Pancreas (tissue), 10 donors: Measurements from ENCODE around the gene CPNE2. TPM values are rescaled to one million over a fixed set of nuclear protein-coding genes. Genes with fewer than 3 reads are reported as not detected.

ENCODE experiments used
- ATAC-seq, 4 donors: fragments of 200-7000 bp; cut with Tn5 transposase; one replicate each; pipeline versions ENCODE4 v1.8.0 to v1.9.1; 2020; ENCODE audit warnings: mild to moderate bottlenecking in 4 of 4, moderate library complexity in 4 of 4
- DNase-seq, 6 donors: peaks; one replicate each; pipeline ENCODE4 v3.0.0-alpha.2; 2020
- FAIRE-seq: peaks from 2 replicates; lab custom pipeline; 2012; peaks lifted over from hg19 to GRCh38; lab: Jason Lieb, UNC
- H3K27ac ChIP-seq, 4 donors: fragments of 200-600 bp; sonication (generic); 1 replicate in 3 of 4; 2 replicates in 1 of 4; pipeline versions ENCODE4 v1.5.0 to v1.8.0; 2020
- H3K27me3 ChIP-seq, 4 donors: fragments of 200-600 bp; one replicate each; pipeline ENCODE4 v1.8.0; 2021
- H3K36me3 ChIP-seq, 3 donors: fragments of 200-600 bp; sonication (generic) in 1 of 3; one replicate each; pipeline versions ENCODE4 v1.5.0 to v1.8.0; 2020 to 2021
- H3K4me1 ChIP-seq, 3 donors: fragments of 200-600 bp; one replicate each; pipeline ENCODE4 v1.8.0; 2021
- H3K4me3 ChIP-seq, 4 donors: fragments of 200-600 bp; sonication (generic) in 2 of 4; one replicate each; pipeline versions ENCODE4 v1.5.0 to v1.8.0; 2020 to 2021
- H3K9me3 ChIP-seq, 4 donors: fragments of 200-600 bp; one replicate each; pipeline ENCODE4 v1.8.0; 2021
- WGBS, 2 donors: extraction: QIAGEN DNeasy Blood & Tissue Kit; methylation state at CpG; one replicate each; pipeline ENCODE4 v1.1.7; 2013; 5-methylcytosine and 5-hydroxymethylcytosine counted together
- intact Hi-C, 3 donors: fragments of 100-400 bp; cut with DNase I; formaldehyde crosslinking; loops; one replicate each; pipeline versions ENCODE4 v1.11.1 to v1.14.2; 2022
- polyA plus RNA-seq, 2 donors: library from polyadenylated mRNA; stranded (reverse); fragments of 200-250 nt; gene quantifications; one replicate each; pipeline ENCODE4 v1.2.3, GENCODE V29; 2013
- total RNA-seq, 6 donors: library from RNA; stranded (reverse); fragmentation: NEBNext Ultra II Directional in 4 of 6; extraction: Animal tissue kit (Norgen Biotek cat#: 25700) in 4 of 6; gene quantifications; one replicate each; pipeline versions ENCODE4 v1.2.1 to v1.2.4, GENCODE V29; 2021 to 2023
- TF ChIP-seq, protein P1 (sequence below), 4 donors: fragments of 200-600 bp; sonication (generic) in 3 of 4; IDR thresholded peaks; one replicate each; pipeline versions ENCODE4 v1.5.0 to v1.8.0; 2021; ENCODE audit warnings: antibody characterized with exemption in 4 of 4
- donor health status: healthy with polysubstance abuse.
- donor health status: DM: no; HTN: no; CAD: no; lungs with moderate emphysema.
- donor health status: DM: no; HTN: no; CAD: no.
- donor health status: control.
- donor health status: control.
- donor health status: Bipolar disorder and iron deficiency.
- donor health status: DM: yes; HTN: yes; CAD: no.
- donor health status: DM: no; HTN: no; CAD: no.
- donor health status: DM: no; HTN: no; CAD: no.
- donor health status: DM: yes; HTN: yes; CAD: no.

CPNE2 gene
- total and polyA plus RNA-seq, 8 donors, result 3.2 to 17.1 (median 5.6) TPM

GRCh38 chr16:57140931-57141668, 48.7 kb downstream of the CPNE2 start:
- no peak for FAIRE-seq
- TF ChIP-seq, protein P1, sequence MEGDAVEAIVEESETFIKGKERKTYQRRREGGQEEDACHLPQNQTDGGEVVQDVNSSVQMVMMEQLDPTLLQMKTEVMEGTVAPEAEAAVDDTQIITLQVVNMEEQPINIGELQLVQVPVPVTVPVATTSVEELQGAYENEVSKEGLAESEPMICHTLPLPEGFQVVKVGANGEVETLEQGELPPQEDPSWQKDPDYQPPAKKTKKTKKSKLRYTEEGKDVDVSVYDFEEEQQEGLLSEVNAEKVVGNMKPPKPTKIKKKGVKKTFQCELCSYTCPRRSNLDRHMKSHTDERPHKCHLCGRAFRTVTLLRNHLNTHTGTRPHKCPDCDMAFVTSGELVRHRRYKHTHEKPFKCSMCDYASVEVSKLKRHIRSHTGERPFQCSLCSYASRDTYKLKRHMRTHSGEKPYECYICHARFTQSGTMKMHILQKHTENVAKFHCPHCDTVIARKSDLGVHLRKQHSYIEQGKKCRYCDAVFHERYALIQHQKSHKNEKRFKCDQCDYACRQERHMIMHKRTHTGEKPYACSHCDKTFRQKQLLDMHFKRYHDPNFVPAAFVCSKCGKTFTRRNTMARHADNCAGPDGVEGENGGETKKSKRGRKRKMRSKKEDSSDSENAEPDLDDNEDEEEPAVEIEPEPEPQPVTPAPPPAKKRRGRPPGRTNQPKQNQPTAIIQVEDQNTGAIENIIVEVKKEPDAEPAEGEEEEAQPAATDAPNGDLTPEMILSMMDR (IDR thresholded peaks at IDR 0.05), result no peak
- 87 to 95% methylated on average over 6 to 7 of the region's 7 CpGs for WGBS, 2 donors

DNA sequence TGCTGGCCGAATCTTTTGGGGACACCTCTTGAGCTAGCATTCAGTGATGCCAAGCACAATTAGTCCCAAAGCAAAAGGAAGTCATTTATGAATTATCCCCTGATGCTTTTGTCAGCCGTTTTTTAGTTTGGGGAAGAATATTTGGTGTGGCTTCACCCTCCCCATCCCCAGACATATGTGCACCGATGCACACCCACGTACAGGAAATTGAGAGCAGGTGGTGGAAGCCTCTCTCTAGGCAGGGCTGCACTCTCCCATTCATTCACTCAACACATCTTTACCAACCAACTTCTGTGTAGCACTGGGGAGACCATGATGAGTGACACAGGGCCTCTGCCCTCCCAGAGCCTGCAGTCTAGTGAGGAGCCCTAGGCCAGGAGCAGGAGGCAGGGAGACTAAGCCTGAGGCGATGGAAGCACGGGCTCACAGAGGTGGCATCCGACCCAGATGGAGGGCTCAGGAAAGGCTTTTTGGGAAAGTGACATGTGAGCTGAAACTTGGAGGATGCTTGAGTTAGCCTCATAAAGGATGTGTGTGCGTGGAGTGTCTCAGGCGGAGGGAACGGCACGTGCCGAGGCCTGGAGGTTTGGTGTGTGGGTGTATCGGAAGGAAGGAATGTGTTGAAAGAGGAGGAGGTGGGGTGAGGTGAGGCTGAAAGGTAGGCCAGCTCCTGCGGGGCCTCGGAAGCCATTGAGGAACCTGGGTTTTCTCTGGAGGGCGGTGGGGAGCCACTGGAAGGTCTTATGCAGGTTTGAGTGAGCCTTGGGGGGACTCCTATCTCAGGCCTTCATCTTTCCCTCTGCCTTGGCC, 49.6 kb downstream of the CPNE2 start:
- Histone ChIP-seq H3K36me3 (no peaks in the 10 kb centered on the region), H3K4me1 (no peaks in the 10 kb centered on the region), H3K27me3 (no peaks in the 10 kb centered on the region), H3K27ac (no peak overlapping the region), H3K4me3 (no peak overlapping the region), H3K9me3 (no peaks in the 10 kb centered on the region)
- peak in 1 of 6 donors; percentile 22 for DNase-seq
- intact Hi-C loops, result no loop called here
- TF ChIP-seq, protein P1 (IDR thresholded peaks at IDR 0.05), result no peak
- ATAC-seq, result no peak
- FAIRE-seq, result no peak
- 82 to 83% methylated on average over 15 to 16 of the region's 16 CpGs for WGBS, 2 donors

More at GRCh38 chr16:57140931-57141668, 48.7 kb downstream of the CPNE2 start:
- intact Hi-C loops, result no loop called here
- no peak for ATAC-seq
- DNase-seq, result peak in 1 of 6 donors; percentile 38
- H3K4me1 ChIP-seq, result no peaks in the 10 kb centered on the region
- H3K9me3 ChIP-seq, result no peaks in the 10 kb centered on the region
- no peak overlapping the region for H3K27ac ChIP-seq
- no peaks in the 10 kb centered on the region for H3K36me3 ChIP-seq
- no peak overlapping the region for H3K4me3 ChIP-seq
- no peaks in the 10 kb centered on the region for H3K27me3 ChIP-seq

DNA sequence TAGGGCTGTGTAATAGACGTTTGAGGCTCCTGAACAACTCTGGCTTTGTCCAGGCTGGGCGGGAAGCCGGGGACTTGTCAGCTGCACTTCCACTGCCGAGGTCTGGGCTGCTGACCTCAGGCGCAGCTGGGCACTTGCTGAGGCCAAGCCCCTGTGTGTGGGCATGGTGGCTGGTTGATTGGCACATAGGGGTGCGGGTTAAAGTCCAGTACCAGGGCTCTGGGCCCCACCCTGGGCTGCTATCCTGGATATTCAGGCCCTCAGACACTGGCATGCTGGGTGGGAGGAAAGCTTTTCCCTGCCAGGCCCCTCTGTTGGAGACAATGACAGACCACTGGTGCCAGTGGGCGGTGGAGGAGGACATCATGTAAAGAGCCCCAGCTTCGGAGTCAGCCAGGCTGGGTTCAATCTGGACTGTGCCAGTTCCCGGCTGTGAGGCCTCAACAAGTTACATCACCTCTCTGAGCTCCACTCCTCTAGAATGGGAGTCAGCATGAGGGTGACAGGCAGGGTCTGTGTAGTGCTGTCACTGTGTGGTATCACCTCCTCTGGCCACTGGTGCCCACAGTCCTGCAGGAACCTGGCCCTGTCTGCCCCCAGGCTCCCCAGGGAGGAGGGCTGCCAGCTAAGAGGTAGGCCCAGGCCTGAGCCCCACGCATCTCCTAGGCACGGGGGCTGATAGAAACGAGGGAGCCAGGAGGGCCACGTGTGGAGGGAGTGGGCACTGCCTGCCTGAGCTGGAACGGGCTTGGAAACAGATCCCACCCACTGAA, 51.0 kb downstream of the CPNE2 start:
- Histone ChIP-seq H3K4me3 (no peak overlapping the region), H3K36me3 (no peaks in the 10 kb centered on the region), H3K27me3 (no peaks in the 10 kb centered on the region), H3K4me1 (no peaks in the 10 kb centered on the region), H3K27ac (no peak overlapping the region), H3K9me3 (no peaks in the 10 kb centered on the region)
- no peak for FAIRE-seq
- peak in 1 of 6 donors; percentile 49 for DNase-seq
- no peak for ATAC-seq
- TF ChIP-seq, protein P1 (IDR thresholded peaks at IDR 0.05), result no peak
- intact Hi-C loops, result no loop called here
- 80 to 86% methylated on average over 14 of the region's 14 CpGs for WGBS, 2 donors

- Histone ChIP-seq H3K27me3 (no peaks in the 10 kb centered on the region), H3K4me3 (no peak overlapping the region), H3K9me3 (no peaks in the 10 kb centered on the region), H3K36me3 (no peaks in the 10 kb centered on the region), H3K27ac (no peak overlapping the region), H3K4me1 (no peaks in the 10 kb centered on the region)
- TF ChIP-seq, protein P1 (IDR thresholded peaks at IDR 0.05), result no peak
- intact Hi-C loops, result no loop called here
- WGBS, 2 donors, result 87 to 93% methylated on average over 2 of the region's 2 CpGs
- ATAC-seq, result no peak
- DNase-seq, result peak in 1 of 6 donors; percentile 12
- no peak for FAIRE-seq
Measured at GRCh38 chr16:57144027-57144426, 51.6 kb downstream of the CPNE2 start.
